RWPE1 (cell line): ENCODE measurements around the gene LRRC74A.

Experiments
- CTCF ChIA-PET: fragments of 350-600 bp; sonication (Branson Sonifier 250); formaldehyde crosslinking; extraction: SDS; loops from one replicate; lab custom pipeline; 2021; lab: Yijun Ruan, JAX
- POLR2A ChIA-PET: fragments of 400-600 bp; formaldehyde crosslinking; extraction: SDS; loops from one replicate; lab custom pipeline; 2020; ENCODE audit warnings: antibody characterized with exemption; ENCODE audit not compliant: low non-redundant PET; lab: Yijun Ruan, JAX
- DNase-seq: peaks from one replicate; pipeline ENCODE4 v3.0.0; 2012; ENCODE audit warnings: low spot score
- H3K27ac ChIP-seq: fragments of 450-650 bp; 2 replicates; pipeline ENCODE4 v1.5.1; 2017
- CTCF ChIP-seq: fragments of 450-650 bp; conservative IDR thresholded peaks from 2 replicates; pipeline ENCODE4 v1.5.1; 2017; ENCODE audit warnings: low read depth, mild to moderate bottlenecking

Gene LRRC74A

GRCh38 chr14:76806446-76806845 lies 19.8 kb upstream of the LRRC74A start:
- CTCF ChIA-PET = no interaction called here
- H3K27ac ChIP-seq = no peak overlapping the region
- POLR2A ChIA-PET = no interaction called here
- TF ChIP-seq CTCF = no peak
- no peak for DNase-seq

- POLR2A ChIA-PET = no interaction called here
- no peak overlapping the region for H3K27ac ChIP-seq
- CTCF ChIA-PET = no interaction called here
- no peak for DNase-seq
- no peak for TF ChIP-seq CTCF
These were observed 18.2 kb upstream of the LRRC74A start for GRCh38 chr14:76808011-76808410.

DNA sequence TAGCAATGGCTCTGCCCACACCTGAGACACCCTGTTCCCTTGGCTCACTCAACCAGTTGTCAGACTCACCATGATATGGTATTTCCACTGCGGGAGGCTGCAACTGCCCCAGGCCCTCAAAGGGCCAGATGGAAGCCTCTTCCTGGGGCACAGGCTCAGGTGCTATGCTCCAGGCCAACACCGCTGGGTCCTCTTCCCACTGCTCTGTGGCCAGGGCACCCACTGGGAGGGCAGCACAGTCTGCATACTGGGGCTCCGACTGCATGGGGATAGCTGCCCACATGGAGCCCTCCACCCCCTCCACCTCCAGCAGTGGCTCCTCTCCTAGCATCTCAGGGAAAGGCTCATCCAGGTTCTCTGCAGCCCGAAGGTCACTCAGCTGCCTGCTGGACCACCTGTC lies 17.2 kb upstream of the LRRC74A start:
- TF ChIP-seq CTCF = no peak
- POLR2A ChIA-PET = no interaction called here
- no peak overlapping the region for H3K27ac ChIP-seq
- CTCF ChIA-PET = no interaction called here
- DNase-seq = no peak

- DNase-seq = no peak
- POLR2A ChIA-PET = no interaction called here
- TF ChIP-seq CTCF = no peak
- H3K27ac ChIP-seq = no peak overlapping the region
- CTCF ChIA-PET = interaction anchor here (0.7 to 2.2 kb wide), 4 partner anchors 100 to 864 kb away, joined by 3 to 9 read pairs (median 4); no protein-coding TSS in a partner anchor
These were observed 15.7 kb upstream of the LRRC74A start for GRCh38 chr14:76810525-76810924.

DNA sequence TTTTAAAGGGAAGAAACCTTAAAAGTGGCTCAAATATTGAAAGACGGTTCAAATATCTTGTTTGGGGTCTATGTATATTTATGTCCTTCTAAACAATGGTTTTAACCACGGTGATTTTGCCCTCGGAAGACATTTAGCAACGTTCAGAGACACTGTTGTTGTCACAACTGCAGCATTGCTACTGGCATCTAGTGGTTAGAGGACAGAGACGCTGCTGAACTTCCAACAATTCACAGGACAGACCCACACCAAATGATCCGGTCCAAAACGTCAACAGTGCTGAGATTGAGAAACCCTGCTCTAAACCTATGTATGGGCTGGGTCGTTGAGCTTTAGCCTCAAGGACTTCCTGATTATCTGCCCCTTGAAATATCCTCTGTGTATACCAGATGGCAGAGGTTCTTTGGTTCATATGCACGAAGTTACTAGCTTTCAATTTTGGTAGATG lies 15.2 kb upstream of the LRRC74A start:
- no peak; the same call in 1 of the 2 replicates for TF ChIP-seq CTCF
- CTCF ChIA-PET = interaction anchor here (0.6 to 2.2 kb wide), 7 partner anchors 26 to 865 kb away, joined by 3 to 9 read pairs (median 3); no protein-coding TSS in a partner anchor
- POLR2A ChIA-PET = no interaction called here
- DNase-seq = no peak
- no peak overlapping the region for H3K27ac ChIP-seq

- no peak overlapping the region for H3K27ac ChIP-seq
- POLR2A ChIA-PET = no interaction called here
- DNase-seq = no peak
- CTCF ChIA-PET = interaction anchor here (0.6 to 2.2 kb wide), 5 partner anchors 26 to 761 kb away, joined by 3 to 9 read pairs (median 4); no protein-coding TSS in a partner anchor
- TF ChIP-seq CTCF = no peak
These were observed 14.6 kb upstream of the LRRC74A start for GRCh38 chr14:76811561-76811960.
